Measurements from ENCODE around the gene FBXL14.

The FBXL14 gene

GRCh38 chr12:1587927-1588574 is 6.3 kb downstream of the FBXL14 start:
- peak overlapping the region; percentile 3 to 10 for H3K27ac ChIP-seq
- no peak for DNase-seq (ENCODE audit: low spot score)
- TF ChIP-seq CTCF (IDR thresholded peaks at IDR 0.05), result no peak
- H3K4me3 ChIP-seq, result no peak overlapping the region

GRCh38 chr12:1584326-1584725 is 10.1 kb downstream of the FBXL14 start:
- H3K4me3 ChIP-seq, result no peak overlapping the region
- DNase-seq (ENCODE audit: low spot score), result no peak
- no peak for TF ChIP-seq CTCF (IDR thresholded peaks at IDR 0.05)
- H3K27ac ChIP-seq, result no peak overlapping the region

- TF ChIP-seq CTCF (IDR thresholded peaks at IDR 0.05), result peak; percentile 59
- no peak for DNase-seq (ENCODE audit: low spot score)
- H3K27ac ChIP-seq, result no peak overlapping the region
- H3K4me3 ChIP-seq, result peak overlapping the region; percentile 58
These were observed 10.8 kb downstream of the FBXL14 start for GRCh38 chr12:1583421-1584078.

GRCh38 chr12:1582709-1583050 is 11.7 kb downstream of the FBXL14 start:
- Histone ChIP-seq H3K27ac (no peak overlapping the region), H3K4me3 (no peak overlapping the region)
- DNase-seq (ENCODE audit: low spot score), result no peak
- no peak for TF ChIP-seq CTCF (IDR thresholded peaks at IDR 0.05)

- no peak for TF ChIP-seq CTCF (IDR thresholded peaks at IDR 0.05)
- H3K27ac ChIP-seq, result no peak overlapping the region
- no peak overlapping the region for H3K4me3 ChIP-seq
- no peak for DNase-seq (ENCODE audit: low spot score)
These were observed 12.2 kb downstream of the FBXL14 start for GRCh38 chr12:1581973-1582708.

- H3K27ac ChIP-seq, result no peak overlapping the region
- no peak for DNase-seq (ENCODE audit: low spot score)
- no peak overlapping the region for H3K4me3 ChIP-seq
- TF ChIP-seq CTCF (IDR thresholded peaks at IDR 0.05), result no peak
These were observed 13.9 kb downstream of the FBXL14 start for GRCh38 chr12:1580526-1580925.
